MM.1S (cell line): ENCODE data around the gene PTCHD4.

Source experiments
- DNase-seq: peaks from one replicate; pipeline ENCODE4 v3.0.0-alpha.2; 2015
- H2AFZ ChIP-seq: fragments of 300-600 bp; sonication (generic); 2 replicates; pipeline ENCODE4 v1.6.0; 2016; ENCODE audit warnings: antibody characterized with exemption, low read length
- H3F3A ChIP-seq: fragments of 300-600 bp; sonication (generic); 2 replicates; pipeline ENCODE4 v1.6.1; 2016; ENCODE audit warnings: mild to moderate bottlenecking, antibody characterized with exemption, low read length, moderate library complexity, mixed read lengths; ENCODE audit not compliant: insufficient read depth
- H3K27ac ChIP-seq: fragments of 300-600 bp; sonication (generic); 2 replicates; pipeline ENCODE4 v1.5.1; 2016; ENCODE audit warnings: mild to moderate bottlenecking, low read length
- H3K27me3 ChIP-seq: fragments of 300-600 bp; sonication (generic); replicated peaks from 2 replicates; pipeline ENCODE4 v1.6.0; 2016; ENCODE audit warnings: low read length; ENCODE audit not compliant: insufficient read depth
- H3K36me3 ChIP-seq: fragments of 300-600 bp; sonication (generic); replicated peaks from 2 replicates; pipeline ENCODE4 v1.6.1; 2016; ENCODE audit warnings: mild to moderate bottlenecking, low read length, mixed read lengths; ENCODE audit not compliant: insufficient read depth
- H3K4me1 ChIP-seq: fragments of 300-600 bp; sonication (generic); 2 replicates; pipeline ENCODE4 v1.6.1; 2016; ENCODE audit warnings: low read length, mixed read lengths
- H3K4me2 ChIP-seq: fragments of 300-600 bp; sonication (generic); 2 replicates; pipeline ENCODE4 v1.6.0; 2016; ENCODE audit warnings: low read depth, low read length
- H3K4me3 ChIP-seq: fragments of 300-600 bp; sonication (generic); 2 replicates; pipeline ENCODE4 v1.5.1; 2016; ENCODE audit warnings: low read length, mixed read lengths
- H3K79me2 ChIP-seq: fragments of 300-600 bp; sonication (generic); 2 replicates; pipeline ENCODE4 v1.6.1; 2016; ENCODE audit warnings: mixed run types, low read length, mixed read lengths
- H3K9ac ChIP-seq: fragments of 300-600 bp; sonication (generic); 2 replicates; pipeline ENCODE4 v1.6.1; 2016; ENCODE audit warnings: low read length, mixed read lengths
- H3K9me2 ChIP-seq: fragments of 300-600 bp; sonication (generic); replicated peaks from 2 replicates; pipeline ENCODE4 v1.6.1; 2016; ENCODE audit warnings: mild to moderate bottlenecking, low read length, mixed read lengths; ENCODE audit not compliant: insufficient read depth
- H3K9me3 ChIP-seq: fragments of 300-600 bp; sonication (generic); replicated peaks from 2 replicates; pipeline ENCODE4 v1.6.1; 2016; ENCODE audit warnings: mild to moderate bottlenecking, low read length, mixed read lengths; ENCODE audit not compliant: insufficient read depth
- H4K20me1 ChIP-seq: fragments of 300-600 bp; sonication (generic); 2 replicates; pipeline ENCODE4 v1.6.1; 2016; ENCODE audit warnings: mild to moderate bottlenecking, low read length, moderate library complexity, mixed read lengths; ENCODE audit not compliant: insufficient read depth
- EZH2 ChIP-seq: fragments of 300-600 bp; sonication (generic); optimal IDR thresholded peaks from 2 replicates; pipeline ENCODE3; 2017; ENCODE audit warnings: low read depth, mild to moderate bottlenecking, antibody characterized with exemption, low read length, mixed read lengths
- EZH2phosphoT487 ChIP-seq: fragments of 300-600 bp; sonication (generic); IDR thresholded peaks from 2 replicates; pipeline ENCODE4 v1.6.1; 2018; ENCODE audit warnings: antibody characterized with exemption, low read length
- TF ChIP-seq, protein P1 (sequence below): fragments of 300-600 bp; sonication (generic); IDR thresholded peaks from 2 replicates; pipeline ENCODE4 v1.5.1; 2016; ENCODE audit warnings: antibody characterized with exemption, low read length, mixed read lengths

Gene PTCHD4

DNA sequence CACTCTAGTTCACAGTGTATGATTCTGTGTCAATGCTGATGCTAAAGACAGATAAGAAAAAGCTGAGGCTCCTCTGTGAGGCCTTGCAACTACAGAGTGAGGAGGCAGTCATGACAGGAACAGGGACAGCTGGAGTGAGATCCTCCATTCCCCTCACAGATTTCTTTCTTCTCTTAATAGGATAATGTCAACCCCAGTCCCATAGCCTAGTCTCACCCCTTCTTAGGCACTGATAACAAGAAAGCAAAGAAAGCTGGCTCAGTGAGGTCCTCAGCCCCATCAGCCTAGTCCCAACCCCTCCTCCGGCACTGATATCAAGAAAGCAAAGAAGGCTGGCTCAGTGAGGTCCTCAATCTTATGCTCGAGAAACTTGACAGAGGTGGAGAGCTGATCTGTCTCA lies 2.1 kb upstream of the PTCHD4 start:
- H4K20me1 ChIP-seq, result no peaks in the 10 kb centered on the region
- no peak overlapping the region for H3K27ac ChIP-seq
- no peaks in the 10 kb centered on the region for H3K9me2 ChIP-seq
- H3K4me1 ChIP-seq, result no peaks in the 10 kb centered on the region
- H3K27me3 ChIP-seq, result no peaks in the 10 kb centered on the region
- H3K9ac ChIP-seq, result no peak overlapping the region
- no peak overlapping the region for H3K4me2 ChIP-seq
- H3F3A ChIP-seq, result no peaks in the 10 kb centered on the region
- H3K36me3 ChIP-seq, result no peaks in the 10 kb centered on the region
- no peaks in the 10 kb centered on the region for H3K79me2 ChIP-seq
- TF ChIP-seq EZH2phosphoT487, result no peak
- TF ChIP-seq, protein P1, sequence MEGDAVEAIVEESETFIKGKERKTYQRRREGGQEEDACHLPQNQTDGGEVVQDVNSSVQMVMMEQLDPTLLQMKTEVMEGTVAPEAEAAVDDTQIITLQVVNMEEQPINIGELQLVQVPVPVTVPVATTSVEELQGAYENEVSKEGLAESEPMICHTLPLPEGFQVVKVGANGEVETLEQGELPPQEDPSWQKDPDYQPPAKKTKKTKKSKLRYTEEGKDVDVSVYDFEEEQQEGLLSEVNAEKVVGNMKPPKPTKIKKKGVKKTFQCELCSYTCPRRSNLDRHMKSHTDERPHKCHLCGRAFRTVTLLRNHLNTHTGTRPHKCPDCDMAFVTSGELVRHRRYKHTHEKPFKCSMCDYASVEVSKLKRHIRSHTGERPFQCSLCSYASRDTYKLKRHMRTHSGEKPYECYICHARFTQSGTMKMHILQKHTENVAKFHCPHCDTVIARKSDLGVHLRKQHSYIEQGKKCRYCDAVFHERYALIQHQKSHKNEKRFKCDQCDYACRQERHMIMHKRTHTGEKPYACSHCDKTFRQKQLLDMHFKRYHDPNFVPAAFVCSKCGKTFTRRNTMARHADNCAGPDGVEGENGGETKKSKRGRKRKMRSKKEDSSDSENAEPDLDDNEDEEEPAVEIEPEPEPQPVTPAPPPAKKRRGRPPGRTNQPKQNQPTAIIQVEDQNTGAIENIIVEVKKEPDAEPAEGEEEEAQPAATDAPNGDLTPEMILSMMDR, result no peak
- no peak for TF ChIP-seq EZH2
- no peak overlapping the region for H3K4me3 ChIP-seq
- H3K9me3 ChIP-seq, result no peaks in the 10 kb centered on the region
- H2AFZ ChIP-seq, result no peak overlapping the region
- no peak for DNase-seq

DNA sequence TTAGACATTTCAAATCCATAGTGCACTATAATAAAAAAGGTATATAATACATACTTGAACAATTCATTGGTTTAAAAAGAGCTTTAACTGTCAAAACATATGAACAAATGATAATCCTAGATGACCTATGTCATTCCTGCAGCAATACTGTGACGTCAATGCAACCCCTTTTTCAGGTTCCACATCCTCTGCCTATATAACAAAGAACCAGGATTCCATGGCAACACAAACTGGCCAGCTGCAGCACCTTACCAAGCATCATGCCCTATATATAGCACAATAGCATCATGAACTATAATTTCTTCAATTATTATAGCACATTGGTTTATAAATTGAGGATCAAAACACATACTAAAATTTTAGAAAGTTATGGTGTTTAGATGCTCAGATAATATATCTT lies 578 bp upstream of the PTCHD4 start:
- Histone ChIP-seq H3K79me2 (no peaks in the 10 kb centered on the region), H3K4me2 (no peak overlapping the region), H3K27ac (no peak overlapping the region), H2AFZ (no peak overlapping the region), H3F3A (no peaks in the 10 kb centered on the region), H3K9ac (no peak overlapping the region), H3K27me3 (no peaks in the 10 kb centered on the region), H3K36me3 (no peaks in the 10 kb centered on the region), H3K4me3 (no peak overlapping the region), H4K20me1 (no peaks in the 10 kb centered on the region), H3K4me1 (no peaks in the 10 kb centered on the region), H3K9me2 (no peaks in the 10 kb centered on the region), H3K9me3 (no peaks in the 10 kb centered on the region)
- TF ChIP-seq, protein P1, result no peak
- no peak for TF ChIP-seq EZH2phosphoT487
- no peak for TF ChIP-seq EZH2
- DNase-seq, result no peak

DNA sequence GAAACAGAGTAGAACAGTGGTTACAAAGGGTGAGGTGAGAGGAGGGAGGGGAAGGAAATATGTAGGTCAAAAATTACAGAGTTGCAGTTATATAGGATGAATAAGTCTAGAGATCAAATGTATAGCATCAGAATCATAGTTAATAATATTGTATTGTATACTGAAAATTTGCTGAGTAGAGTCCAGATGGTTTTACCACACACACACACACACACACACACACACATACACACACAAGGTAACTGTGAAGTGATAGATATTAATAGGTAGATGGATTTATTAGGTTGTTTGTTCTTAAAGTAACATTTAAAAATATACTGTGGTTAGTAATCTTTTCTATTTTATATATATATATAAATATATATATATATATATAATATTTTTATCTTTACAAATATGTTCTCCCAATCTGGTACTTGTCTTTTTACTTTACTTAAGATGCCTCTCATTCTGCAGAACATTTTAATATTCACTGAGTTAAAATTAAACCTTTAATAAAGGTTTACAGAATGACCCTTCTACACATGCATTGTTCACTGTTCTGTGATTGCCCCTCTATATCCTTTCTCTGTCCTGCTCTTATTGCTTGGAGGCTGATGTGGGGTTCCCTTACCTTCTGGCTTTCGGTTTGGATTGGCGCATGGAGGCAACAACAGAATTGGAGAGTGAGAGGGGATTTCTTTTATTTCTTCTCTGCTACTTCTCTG lies 408 bp downstream of the PTCHD4 start:
- H3K4me3 ChIP-seq, result no peak overlapping the region
- no peaks in the 10 kb centered on the region for H3K9me2 ChIP-seq
- no peaks in the 10 kb centered on the region for H3K79me2 ChIP-seq
- H3K4me1 ChIP-seq, result no peaks in the 10 kb centered on the region
- no peak overlapping the region for H3K4me2 ChIP-seq
- no peaks in the 10 kb centered on the region for H3F3A ChIP-seq
- no peak for DNase-seq
- no peaks in the 10 kb centered on the region for H4K20me1 ChIP-seq
- no peak overlapping the region for H2AFZ ChIP-seq
- no peak for TF ChIP-seq EZH2phosphoT487
- TF ChIP-seq, protein P1, result no peak
- no peak for TF ChIP-seq EZH2
- H3K36me3 ChIP-seq, result no peaks in the 10 kb centered on the region
- H3K9me3 ChIP-seq, result no peaks in the 10 kb centered on the region
- no peaks in the 10 kb centered on the region for H3K27me3 ChIP-seq
- no peak overlapping the region for H3K9ac ChIP-seq
- H3K27ac ChIP-seq, result no peak overlapping the region
